Peyer's patch (tissue), 4 donors: Measurements from ENCODE around the gene EVC2. TPM values are rescaled to one million over a fixed set of nuclear protein-coding genes. Genes with fewer than 3 reads are reported as not detected.
A peak's percentile ranks its signal among the peaks of the same experiment; 100 is the strongest.

Experiments used
- DNase-seq, 3 donors: peaks; one replicate each; pipeline ENCODE4 v3.0.0-alpha.2; 2017 to 2019
- H3K27ac ChIP-seq, 4 donors: fragments of 200-600 bp; sonication (generic); one replicate each; pipeline ENCODE4 v1.5.1; 2016 to 2019
- H3K27me3 ChIP-seq, 2 donors: fragments of 200-600 bp; sonication (generic); one replicate each; pipeline ENCODE4 v1.5.1; 2019
- H3K36me3 ChIP-seq, 3 donors: fragments of 200-600 bp; sonication (generic); one replicate each; pipeline ENCODE4 v1.5.1; 2016 to 2019
- H3K4me1 ChIP-seq, 4 donors: fragments of 200-600 bp; sonication (generic); one replicate each; pipeline ENCODE4 v1.5.1; 2016 to 2019
- H3K4me3 ChIP-seq, 4 donors: fragments of 200-600 bp; sonication (generic); 1 replicate in 3 of 4; 2 replicates in 1 of 4; pipeline ENCODE4 v1.5.1; 2016 to 2019; ENCODE audit warnings: mild to moderate bottlenecking in 1 of 4
- H3K9me3 ChIP-seq, 4 donors: fragments of 200-600 bp; sonication (generic); one replicate each; pipeline ENCODE4 v1.5.1; 2016 to 2019; ENCODE audit warnings: mild to moderate bottlenecking in 1 of 4
- CTCF ChIP-seq, 6 experiments: fragments of 450-650 bp in 4 of 6; fragments of 200-600 bp in 2 of 6; sonication (generic) in 1 of 6; IDR thresholded peaks; one replicate each; pipeline ENCODE4 v1.5.1; 2017 to 2019; ENCODE audit warnings: antibody characterized with exemption in 6 of 6, mild to moderate bottlenecking in 3 of 6, moderate library complexity in 1 of 6
- POLR2A ChIP-seq, 2 donors: fragments of 450-650 bp; IDR thresholded peaks; one replicate each; pipeline ENCODE4 v1.5.1; 2017; ENCODE audit warnings: antibody characterized with exemption in 2 of 2, mild to moderate bottlenecking in 2 of 2, moderate library complexity in 2 of 2
- total RNA-seq, 4 donors: library from RNA; depleted of rRNA; stranded (reverse); fragments of >200 nt; gene quantifications; one replicate each; pipeline ENCODE4 v1.1.0, GENCODE V29; 2016

The EVC2 gene
- total RNA-seq, 4 donors from 2014 or later, result 0.70 to 32.2 (median 4.1) TPM

- DNase-seq, result no peak
- Histone ChIP-seq H3K9me3 (peaks cover 0 to 3% (median 0%) of the 10 kb centered on the region in 4 donors), H3K4me1 (peaks cover 0 to 5% (median 0%) of the 10 kb centered on the region in 4 donors), H3K27ac (peak overlapping the region in 3 of 4 donors; percentile 52 to 78 (median 60)), H3K36me3 (no peaks in the 10 kb centered on the region), H3K27me3 (no peaks in the 10 kb centered on the region), H3K4me3 (peak overlapping the region; percentile 30 to 55 (median 48))
- TF ChIP-seq CTCF (IDR thresholded peaks at IDR 0.05) (peak in 2 of 6 experiments; percentile 3 to 13), POLR2A (IDR thresholded peaks at IDR 0.05) (no peak)
Measured at GRCh38 chr4:5710065-5710960, 2.0 kb upstream of the EVC2 start.

DNA sequence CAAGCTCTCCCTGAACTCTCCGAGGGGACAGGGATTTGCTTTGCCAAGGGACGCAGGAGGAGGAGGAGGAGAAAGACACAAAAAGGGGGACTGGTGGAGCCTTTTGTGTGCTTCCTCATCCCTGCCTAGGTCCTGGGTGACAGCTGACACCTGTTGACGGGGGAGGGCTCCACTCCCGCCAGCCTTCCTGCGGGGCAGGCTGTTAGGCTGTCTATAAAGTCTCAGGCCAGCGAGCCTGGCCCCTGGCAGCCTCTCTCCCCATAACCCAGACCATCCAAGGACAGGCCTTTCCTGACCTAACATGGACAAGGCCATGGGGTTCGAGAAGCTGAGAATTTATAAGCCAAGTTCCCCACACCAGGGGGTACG, 832 bp upstream of the EVC2 start:
- H3K27me3 ChIP-seq, result no peaks in the 10 kb centered on the region
- H3K4me3 ChIP-seq, result no peak overlapping the region
- peaks cover 0 to 5% (median 0%) of the 10 kb centered on the region in 4 donors for H3K4me1 ChIP-seq
- peak overlapping the region in 3 of 4 donors; percentile 58 to 85 (median 62) for H3K27ac ChIP-seq
- H3K9me3 ChIP-seq, result no peaks in the 10 kb centered on the region
- TF ChIP-seq POLR2A (IDR thresholded peaks at IDR 0.05), result no peak
- TF ChIP-seq CTCF (IDR thresholded peaks at IDR 0.05), result no peak
- no peaks in the 10 kb centered on the region for H3K36me3 ChIP-seq
- DNase-seq, result no peak

DNA sequence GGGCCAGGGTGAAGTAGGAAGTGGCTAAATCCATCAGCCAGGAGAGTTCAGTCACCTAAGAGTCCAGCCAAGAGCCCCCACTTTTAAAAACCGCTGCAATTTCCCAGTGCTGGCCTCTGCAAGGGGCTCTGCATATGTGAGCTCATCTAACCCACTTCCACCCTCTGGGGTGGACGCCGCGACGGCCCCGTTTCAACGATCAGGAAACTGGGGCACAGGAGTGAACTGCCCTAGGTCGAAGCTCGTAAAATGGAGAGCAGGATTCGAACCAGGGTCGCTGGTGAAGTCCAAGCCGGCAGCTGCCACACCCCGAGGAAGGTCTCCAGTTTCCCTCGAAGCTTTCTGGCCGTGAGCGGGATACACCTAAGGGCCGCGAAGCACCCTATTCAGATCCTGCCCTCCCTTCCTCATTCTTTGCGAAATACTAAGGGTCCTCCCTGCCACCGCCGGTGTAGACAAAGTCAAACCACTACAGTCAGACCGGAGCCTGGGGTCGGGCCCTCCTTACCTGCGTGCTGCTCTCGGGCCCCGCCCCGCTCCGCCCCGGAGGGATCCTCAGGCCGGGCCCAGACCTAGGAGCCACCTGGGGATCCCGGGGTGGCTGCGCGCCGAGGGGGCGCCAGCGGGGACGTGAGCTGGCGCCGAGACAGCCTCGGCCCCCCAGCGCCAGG, 446 bp downstream of the EVC2 start:
- H3K4me1 ChIP-seq, result peaks cover 0 to 5% (median 0%) of the 10 kb centered on the region in 4 donors
- no peak for DNase-seq
- TF ChIP-seq POLR2A (IDR thresholded peaks at IDR 0.05) (no peak), CTCF (IDR thresholded peaks at IDR 0.05) (no peak)
- peak overlapping the region; percentile 46 to 73 (median 54) for H3K4me3 ChIP-seq
- H3K36me3 ChIP-seq, result no peaks in the 10 kb centered on the region
- H3K9me3 ChIP-seq, result no peaks in the 10 kb centered on the region
- peak overlapping the region; percentile 49 to 85 (median 60) for H3K27ac ChIP-seq
- H3K27me3 ChIP-seq, result no peaks in the 10 kb centered on the region

GRCh38 chr4:5707366-5707765, 993 bp downstream of the EVC2 start:
- Histone ChIP-seq H3K4me1 (peaks cover 0 to 5% (median 0%) of the 10 kb centered on the region in 4 donors), H3K9me3 (no peaks in the 10 kb centered on the region), H3K4me3 (peak overlapping the region; percentile 46 to 73 (median 54)), H3K36me3 (no peaks in the 10 kb centered on the region), H3K27ac (no peak overlapping the region), H3K27me3 (no peaks in the 10 kb centered on the region)
- TF ChIP-seq CTCF (IDR thresholded peaks at IDR 0.05), result no peak
- no peak for TF ChIP-seq POLR2A (IDR thresholded peaks at IDR 0.05)
- DNase-seq, result no peak

- Histone ChIP-seq H3K9me3 (no peaks in the 10 kb centered on the region), H3K27me3 (no peaks in the 10 kb centered on the region), H3K27ac (no peak overlapping the region), H3K4me1 (peaks cover 0 to 5% (median 0%) of the 10 kb centered on the region in 4 donors), H3K4me3 (no peak overlapping the region), H3K36me3 (no peaks in the 10 kb centered on the region)
- TF ChIP-seq POLR2A (IDR thresholded peaks at IDR 0.05) (no peak), CTCF (IDR thresholded peaks at IDR 0.05) (no peak)
- no peak for DNase-seq
Measured at GRCh38 chr4:5706486-5707290, 1.7 kb downstream of the EVC2 start.
